NCI-H2196 (cell line): ENCODE results near the gene KBTBD13.

Experiments
- DNase-seq: peaks from one replicate; lab custom pipeline; 2025; ENCODE audit not compliant: unreplicated experiment; lab: John Stamatoyannopoulos, UW

KBTBD13 gene

DNA sequence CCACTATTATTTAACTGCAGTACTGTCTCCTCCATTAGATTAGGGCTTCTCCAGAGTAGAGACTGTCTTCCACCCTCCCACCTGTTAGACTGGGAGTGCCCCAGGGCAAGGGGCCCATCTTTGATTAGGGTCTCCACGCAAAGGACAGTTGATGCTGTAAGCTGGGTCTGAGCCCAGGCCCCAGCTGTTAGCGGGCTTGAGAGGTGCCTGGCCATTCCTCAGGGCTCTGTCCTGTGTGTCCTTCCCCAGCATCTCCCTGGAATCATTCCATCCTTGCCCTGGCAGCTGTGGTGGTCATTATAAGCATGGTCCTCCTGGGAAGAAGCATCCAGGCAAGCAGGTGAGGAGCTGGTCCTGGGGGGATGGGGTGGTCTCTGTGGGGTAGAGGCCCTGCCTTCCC, 25.3 kb upstream of the KBTBD13 start:
- DNase-seq = no peak

DNA sequence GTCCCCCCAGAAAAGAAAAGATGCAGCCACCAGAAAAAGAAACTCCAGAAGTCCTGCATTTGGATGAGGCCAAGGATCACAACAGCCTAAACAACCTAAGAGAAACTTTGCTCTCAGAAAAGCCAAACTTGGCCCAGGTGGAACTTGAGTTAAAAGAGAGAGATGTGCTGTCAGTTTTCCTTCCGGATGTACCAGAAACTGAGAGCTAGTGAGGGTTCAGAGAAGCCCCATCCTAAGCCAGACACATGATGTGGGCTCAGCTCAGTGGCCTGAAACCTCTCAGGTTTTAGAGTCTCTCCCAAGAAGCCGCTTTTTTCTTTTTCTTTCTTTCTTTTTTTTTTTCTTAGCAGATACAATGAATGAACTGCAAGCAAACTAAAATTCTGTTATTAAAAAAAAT, 23.6 kb upstream of the KBTBD13 start:
- no peak for DNase-seq

DNA sequence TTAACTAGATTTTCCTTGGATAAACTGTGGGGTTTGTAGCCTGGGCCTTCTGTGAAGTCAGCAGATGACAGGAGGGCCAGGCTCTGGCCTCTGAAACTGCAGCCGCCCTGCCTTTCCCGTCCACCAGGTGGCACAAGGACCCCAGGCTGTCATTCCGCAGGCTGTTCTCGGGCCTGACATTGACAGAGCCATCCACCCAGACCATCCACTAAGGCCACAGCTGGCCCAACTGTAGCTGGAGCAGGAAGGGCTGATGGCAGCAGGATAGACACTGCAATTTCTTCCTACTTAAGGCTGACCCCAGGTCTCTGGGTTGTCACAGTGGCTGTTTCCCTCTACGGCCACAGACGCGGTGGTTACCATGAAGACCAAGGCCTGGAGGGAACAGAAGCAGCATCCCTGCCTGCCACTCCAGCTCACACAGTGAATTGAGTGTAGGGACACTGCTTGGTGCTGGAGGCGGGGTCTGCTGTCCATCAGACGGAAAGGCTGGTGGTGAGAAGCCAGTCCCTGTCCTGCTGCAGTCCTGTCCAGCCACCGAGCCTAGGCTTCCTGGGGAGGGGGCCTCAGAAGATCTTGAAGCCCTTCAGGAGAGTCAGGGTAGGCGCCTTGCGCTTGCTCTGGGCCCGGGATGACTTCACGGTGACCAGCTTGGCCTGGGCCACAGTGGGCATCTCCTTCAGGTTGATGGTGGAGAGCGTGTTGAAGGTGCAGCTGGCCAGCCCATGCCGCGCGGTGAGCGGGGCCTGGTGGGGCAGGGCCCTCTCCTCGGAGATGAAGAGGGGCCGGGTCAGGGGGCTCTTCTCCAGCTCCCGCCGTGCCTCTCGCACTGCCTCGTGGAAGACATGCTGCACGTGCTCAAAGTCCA, 22.0 kb upstream of the KBTBD13 start:
- DNase-seq = peak; percentile 48

DNA sequence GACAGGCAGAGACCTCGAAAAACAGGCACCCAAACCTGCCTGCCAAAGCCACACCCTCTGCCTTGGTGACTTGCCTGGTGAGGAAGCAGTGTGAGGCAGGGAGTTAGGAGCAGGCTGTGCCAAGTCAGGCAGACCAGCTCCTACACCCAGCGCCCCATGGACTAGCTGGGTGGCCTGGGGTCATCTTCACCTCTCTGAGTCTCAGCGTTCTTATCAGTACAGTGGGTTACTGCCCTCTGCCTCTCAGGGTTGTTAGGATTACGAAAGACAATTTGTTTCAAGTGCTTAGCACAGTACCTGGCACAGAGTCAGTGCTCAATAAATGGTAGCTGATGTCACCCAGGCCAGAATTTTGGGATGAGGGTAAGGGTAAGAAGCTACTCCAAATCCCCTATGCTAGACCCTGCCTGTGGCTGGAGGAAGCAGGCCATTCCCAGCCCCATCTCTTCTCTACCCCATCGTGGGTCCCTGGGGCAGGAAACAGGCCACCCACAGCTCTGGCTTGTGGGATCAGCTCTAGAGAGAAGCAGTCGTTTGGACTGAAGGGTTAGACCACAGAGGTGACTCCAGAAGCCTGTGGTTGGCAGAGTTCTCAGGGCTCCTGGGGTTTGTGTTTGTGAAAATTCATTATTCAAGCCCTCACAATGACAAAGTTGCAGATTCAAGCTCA, 21.2 kb upstream of the KBTBD13 start:
- no peak for DNase-seq

DNA sequence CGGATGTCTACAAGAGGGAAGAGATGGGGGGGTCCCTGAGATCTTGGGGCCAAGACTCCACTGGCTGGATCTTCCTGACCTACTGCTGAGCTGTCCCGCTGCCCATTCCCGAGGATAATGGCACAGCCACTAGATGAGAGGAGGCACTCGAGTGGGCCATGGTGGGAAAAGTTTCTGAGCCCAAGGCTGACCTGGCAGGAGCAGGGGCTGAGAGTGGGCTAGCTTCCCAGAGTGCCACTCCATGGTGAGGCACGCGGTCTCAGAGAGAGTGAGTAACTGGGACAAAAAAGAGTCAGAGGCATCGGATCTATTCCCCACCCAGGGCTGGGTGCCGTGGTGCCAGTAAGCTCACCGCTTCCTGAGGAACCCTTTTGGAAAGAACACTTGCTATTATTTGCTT, 20.4 kb upstream of the KBTBD13 start:
- no peak for DNase-seq

DNA sequence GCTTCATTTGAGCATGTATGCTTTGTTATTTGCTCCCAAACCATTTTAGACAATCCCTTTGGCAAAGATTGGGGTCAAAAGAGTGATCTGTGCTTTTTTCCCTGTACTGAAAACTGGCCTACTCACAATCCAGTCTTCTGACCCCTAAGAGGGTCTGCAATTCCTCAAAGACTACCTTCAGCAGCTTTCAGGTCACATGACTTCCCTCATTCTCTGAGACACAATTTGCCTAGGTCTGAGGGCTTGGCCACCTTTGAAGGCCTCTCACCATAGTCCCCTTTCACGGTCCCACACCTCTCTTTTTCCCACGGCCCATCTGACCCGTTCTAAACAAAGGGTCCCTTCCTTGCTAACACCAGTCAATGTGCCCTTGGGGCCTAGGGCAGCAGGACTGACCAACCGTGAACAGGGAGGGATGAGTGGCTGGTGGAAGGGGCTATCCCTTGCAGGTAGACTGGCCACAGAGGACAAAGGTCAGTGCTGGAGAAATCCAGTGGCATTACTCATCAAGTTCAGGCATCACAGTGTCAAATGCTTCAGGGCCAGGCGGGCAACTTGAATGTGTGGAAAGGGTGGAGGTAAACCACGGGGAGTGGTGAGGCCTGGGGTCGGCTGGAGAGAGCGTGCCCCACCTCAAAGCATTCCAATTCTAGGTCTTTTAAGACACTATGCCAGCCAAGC, 19.5 kb upstream of the KBTBD13 start:
- no peak for DNase-seq

DNA sequence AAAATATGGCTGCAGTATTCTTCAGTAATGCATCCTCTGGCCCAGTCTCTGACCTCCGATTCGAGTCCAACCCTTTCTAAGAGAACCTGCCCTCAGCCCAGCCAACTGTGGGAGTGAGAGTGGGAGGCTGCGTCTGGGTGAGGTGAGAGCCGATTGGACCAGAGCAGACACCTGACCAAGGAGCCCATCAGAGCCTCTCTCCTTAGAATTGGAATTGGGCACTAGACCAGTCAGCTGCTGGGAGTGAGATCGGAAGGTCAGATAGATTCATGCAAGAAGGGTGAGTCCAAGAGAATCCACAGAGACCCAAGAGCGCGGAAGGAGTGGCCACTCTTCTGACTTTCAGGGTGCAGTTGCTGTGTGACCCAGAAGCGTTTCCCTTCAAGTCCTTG, 19.0 kb upstream of the KBTBD13 start:
- no peak for DNase-seq

DNA sequence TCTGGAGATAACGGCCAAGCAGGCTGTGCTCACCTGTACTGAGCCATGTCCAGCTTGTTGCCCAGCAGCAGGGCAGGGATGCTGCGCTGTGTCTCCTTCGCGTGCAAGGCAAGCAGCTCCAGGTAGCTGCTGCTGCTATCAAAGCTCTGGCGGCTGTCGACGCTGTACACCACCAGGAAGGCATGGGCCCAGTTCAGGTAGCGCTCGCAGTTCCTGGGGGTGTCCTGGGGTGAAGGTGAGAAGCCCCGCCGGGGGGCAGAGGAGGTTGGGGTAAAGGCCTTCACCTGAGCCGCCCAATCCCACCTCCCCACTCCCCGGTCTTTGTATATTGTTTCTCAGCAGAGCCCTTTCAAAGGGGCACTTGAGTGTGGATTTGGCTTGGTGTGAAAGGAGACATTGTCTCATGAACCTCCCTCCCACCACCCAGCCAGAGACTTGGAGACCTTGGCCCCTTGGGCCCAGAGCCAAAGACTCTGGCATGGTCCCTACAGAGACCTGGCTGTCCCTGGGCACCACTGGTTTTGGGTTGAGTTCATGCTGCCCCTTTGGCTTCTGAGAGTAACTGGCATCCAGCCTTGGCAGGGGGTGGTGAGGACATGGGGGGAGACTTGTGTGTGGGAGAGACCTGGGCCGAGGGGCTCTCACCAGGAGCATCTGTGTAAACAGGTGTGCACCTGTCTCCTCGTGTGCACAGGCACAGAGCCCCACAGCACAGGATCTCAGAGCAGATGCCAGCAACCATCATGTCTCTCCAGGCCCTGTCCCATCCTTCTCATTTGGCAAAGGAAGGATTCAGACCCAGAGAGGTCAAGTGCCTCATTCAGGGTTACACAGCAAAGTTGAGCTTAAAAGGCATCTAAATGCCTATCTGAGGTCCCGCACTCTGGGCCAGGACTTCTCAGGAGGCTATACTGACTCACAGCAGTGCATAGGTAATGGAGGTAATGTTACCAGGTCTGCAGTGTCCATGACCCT, 17.9 kb upstream of the KBTBD13 start:
- DNase-seq = no peak

DNA sequence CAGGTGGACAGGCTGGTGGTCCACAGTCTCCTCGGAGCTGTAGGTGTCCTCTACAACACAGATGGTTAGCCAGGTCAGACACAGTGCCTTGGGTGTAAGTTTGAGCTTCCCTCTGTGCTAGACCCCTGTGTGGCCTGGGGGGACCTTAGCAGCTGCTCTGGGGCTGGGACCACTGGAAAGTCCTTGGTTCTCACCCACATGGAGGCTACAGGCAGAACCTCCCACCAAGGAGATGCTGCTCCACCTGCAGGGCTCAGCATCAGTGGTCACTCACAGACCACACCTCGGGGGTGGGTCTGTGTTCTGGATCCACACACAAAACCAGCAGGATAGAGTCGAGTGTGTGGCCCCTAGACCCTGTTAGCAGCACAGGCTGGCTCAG, 17.2 kb upstream of the KBTBD13 start:
- no peak for DNase-seq

DNA sequence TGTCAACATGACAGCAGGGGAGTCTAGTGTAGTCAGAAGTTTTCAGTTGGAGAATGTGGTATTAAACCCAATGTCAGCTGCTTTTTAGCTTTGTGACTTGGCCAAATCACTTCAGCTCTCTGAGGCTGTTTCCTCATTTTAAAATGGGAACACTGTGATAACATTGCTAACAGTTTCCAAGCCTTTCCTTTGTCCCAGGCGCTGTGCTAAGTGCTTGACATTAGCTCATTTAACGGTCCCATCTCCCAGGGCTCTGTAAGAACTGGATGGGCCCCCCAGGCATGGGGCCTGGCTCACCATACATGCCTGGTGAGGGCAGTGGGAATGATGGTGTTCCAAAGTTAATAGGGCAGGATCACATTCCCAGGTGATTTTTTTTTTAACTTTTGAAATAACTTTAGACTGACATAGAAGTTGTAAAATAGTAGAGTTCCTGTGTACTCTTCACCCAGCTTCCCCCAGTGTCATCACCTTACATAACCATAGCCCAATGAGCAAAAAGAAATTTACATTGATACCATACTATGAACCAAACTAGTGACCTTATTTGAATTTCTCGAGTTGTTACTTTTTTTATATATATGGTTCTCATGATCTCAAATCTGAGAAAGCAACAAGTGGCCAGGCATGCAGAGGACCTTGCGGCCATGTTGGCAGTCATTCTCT, 16.5 kb upstream of the KBTBD13 start:
- DNase-seq = no peak

DNA sequence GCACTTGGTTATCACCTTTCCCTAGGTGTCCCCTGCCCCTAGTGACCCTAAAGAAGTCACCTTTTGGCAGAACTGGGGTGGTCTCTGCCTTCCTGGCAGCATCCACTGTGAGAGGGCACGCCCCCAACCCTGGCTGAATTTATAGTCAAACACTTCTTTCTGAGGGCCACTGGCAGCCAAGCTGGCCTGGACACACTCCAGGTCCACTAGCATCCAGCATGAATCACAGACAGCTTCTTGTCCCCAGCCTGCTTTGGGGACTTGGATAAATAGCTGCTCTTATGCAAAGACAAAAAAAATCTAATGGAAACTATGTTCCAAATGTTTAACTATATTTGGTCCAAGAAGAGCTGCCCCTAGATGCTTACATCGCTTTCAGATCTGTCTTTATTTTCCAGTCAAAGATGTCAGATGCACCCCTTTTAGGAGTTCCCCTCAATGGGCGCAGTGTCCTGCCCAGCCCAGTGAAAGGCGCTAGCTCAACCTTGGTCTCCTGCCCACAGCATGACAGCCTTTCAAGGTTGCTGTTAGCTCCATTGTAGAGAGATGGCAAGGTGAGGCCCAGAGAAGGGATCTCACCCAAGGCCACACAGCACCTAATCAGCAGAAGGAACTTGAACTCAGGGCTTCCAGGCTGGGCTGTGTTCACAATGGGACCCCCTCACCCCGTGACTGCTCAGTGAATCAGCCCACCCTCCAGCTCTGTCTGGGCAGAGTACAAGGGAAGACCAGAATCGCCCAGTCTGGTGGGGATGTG, 15.7 kb upstream of the KBTBD13 start:
- no peak for DNase-seq

DNA sequence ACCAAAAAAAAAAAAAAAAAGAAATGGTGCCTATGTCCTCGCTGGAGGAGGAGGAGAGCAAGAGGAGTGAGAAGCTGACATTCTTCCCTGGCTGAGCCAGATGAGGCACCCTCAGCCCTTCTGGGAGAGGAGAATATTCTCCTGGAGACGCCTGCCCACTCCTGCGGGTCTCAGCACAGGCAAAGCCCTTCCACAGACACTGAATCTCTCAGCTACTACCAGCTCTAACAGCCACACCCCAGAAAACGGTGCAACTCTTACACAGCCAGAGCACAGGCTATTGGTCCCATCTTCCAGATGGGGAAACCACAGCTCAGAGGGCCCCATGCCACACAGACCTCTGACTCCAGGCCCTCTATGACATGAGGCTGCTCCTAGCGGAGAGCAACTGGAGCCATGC, 14.5 kb upstream of the KBTBD13 start:
- DNase-seq = no peak

DNA sequence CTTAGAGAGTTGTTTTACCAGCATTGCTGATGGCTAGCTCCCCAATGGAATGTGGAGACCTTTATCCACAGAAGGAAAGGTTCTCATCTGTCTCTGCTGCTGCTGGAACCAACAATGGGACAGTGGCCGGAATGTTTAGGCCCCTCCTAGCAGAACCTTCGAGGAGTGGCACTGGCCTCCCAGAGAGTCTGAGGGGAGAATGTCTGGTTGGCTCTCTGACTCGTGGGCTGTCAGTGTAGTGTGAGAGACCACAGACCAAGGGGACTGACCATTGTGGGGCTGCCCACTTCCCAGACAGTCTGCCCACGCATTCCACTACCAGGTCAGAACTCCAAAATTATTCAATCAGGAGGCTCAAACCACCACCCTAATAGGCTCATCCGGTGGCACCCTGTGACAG, 13.8 kb upstream of the KBTBD13 start:
- DNase-seq = no peak

DNA sequence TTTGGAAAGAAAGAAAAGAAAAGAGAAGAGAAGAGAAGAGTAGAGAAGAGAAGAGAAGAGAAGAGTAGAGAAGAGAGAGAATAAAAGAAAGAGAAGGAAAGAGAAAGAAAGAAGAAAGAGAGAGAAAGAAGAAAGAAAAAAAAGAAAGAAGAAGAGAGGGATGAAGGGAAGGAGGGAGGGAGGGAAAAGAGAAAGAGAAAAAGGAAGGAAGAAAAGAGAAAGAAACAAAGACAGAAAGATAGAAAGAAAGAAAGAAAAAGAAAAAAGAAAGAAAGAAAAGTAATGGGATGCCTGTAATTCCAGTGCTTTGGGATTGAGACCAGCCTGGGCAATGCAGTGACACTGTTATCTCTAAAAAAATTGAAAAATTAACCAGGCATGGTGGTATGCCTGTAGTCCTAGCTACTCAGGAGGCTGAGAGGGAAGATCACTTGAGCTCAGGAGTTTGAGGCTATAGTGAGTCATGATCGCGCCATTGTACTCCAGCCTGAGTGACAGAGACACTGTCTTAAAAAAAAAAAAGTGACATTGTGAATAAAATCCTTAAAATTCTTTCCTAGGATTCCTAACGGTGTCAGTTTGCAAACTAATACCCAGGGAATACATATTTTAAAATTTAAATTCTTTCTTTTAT, 10.4 kb upstream of the KBTBD13 start:
- no peak for DNase-seq

DNA sequence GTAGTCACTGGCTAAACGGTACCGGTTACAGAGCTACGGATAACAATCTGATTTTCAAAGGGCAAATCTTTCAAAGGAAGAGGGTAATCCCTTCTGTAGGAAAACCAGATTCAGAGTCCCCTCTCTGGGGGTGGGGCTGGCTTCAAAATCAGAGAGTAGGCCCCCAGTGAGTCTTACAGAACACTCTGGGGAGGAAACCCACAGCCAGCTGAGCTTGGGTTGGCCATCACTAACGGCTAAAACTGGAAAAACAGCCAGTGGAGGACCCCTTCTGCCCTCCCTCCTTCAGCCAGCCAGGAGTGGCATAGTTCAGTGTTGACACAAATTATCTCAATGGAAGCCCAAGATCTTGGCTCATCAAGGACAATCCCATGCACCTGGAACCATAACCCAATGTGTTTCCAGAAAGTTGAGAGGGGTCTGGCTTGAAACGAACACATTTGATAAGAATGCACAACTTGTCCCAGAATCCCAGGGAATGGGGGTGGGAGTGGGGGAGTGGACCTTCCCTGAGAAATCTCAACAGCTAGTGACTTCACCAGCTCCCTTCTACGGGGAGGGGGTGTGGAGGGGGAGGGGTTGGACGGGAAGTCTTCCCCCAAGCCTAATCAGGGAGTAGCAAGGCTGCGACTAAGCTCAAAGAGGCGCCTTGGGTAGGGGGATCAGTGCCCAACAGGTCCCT, 9.8 kb upstream of the KBTBD13 start:
- DNase-seq = no peak

DNA sequence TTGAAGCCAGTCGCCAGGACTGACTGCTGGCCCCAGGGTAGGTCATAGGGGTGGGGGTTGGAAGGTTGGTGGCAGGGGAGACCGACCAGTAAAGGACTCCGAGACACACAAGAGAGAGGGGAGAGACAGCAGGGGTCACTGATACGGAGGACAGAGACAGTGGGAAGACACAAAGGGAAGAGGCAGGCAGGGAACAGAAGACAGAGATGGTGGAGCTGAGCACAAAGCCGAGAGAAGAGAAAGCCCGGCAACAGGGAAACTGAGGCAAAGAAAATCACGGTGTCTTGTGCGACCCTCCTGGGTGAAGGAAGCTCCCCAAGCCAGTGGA, 9.3 kb upstream of the KBTBD13 start:
- DNase-seq = no peak

DNA sequence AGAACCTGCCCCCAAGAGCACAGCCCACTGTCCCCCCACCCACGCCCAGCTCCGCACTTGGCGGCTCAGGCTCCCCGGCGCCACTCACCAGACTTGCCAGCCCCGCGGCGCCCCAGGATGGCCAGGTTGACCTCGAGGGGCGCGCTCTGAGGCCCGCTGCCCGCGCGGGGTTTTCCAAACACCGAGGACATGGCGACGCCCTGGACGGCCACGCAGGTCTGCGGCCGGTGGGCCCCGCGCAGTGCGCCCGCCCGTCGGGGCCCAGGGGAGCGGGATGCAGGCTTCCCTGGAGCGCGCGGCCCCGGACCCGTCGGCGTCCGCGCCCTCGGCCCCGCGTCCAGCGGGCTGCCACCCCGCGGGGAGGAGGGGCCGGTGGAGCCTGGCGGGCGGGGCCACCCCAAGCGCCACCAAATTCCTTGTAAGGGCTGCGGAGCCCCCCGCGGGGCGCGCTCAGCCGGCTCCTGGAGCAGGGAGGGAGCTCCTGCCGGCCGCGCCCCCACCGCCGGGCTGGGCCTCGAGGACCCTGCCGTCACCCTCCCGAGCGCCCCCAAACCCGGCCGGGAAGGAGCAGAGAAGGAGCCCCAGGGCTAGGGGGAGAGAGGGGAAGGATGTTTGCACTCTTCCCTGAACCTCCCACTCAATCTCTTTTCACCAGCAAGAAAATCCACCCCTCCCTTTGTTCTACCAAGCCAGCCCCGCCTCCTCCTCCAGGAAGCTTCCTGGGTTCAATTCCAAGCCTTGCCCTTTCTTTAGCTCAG, 8.7 kb upstream of the KBTBD13 start, which contains the start of gene RASL12:
TSS of gene RASL12 (minus strand) at position 347 of the 758 bp plus-strand sequence. CDS start at position 191, 156 bp downstream.
- DNase-seq = no peak

DNA sequence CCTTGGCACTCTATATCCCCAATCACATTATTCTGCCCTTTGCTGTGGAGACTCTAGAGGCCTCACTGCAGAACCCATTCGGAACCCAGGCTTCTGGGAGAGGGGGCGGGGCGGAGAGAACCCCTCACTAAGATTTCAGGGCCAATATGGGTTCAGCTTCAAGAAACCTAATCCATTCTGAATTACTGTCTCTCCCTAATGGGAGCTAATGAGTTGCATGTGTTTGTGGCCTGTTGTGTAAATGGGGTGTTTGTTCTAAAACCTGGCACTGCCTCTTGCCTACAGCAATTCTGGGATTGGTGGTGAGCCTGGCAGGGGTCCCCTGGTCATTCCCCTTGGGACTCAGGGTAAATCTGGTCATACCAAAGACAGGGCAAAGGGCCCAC, 8.2 kb upstream of the KBTBD13 start:
- DNase-seq = no peak
